IPS-18a (cell line): Measurements from ENCODE around the gene LRIG1.

Experiments
- H3K27ac ChIP-seq: one replicate; pipeline ENCODE4 v1.5.1; 2013; ENCODE audit warnings: low read length
- H3K27me3 ChIP-seq: one replicate; pipeline ENCODE4 v1.6.1; 2013; ENCODE audit warnings: mild to moderate bottlenecking, low read length; ENCODE audit not compliant: control insufficient read depth, insufficient read depth
- H3K36me3 ChIP-seq: one replicate; pipeline ENCODE4 v1.6.1; 2013; ENCODE audit warnings: low read depth, low read length; ENCODE audit not compliant: control insufficient read depth
- H3K4me1 ChIP-seq: one replicate; pipeline ENCODE4 v1.6.1; 2013; ENCODE audit warnings: low read depth, low read length; ENCODE audit not compliant: control insufficient read depth
- H3K4me3 ChIP-seq: one replicate; pipeline ENCODE4 v1.5.1; 2013; ENCODE audit warnings: low read length
- H3K9ac ChIP-seq: one replicate; pipeline ENCODE4 v1.6.1; 2013; ENCODE audit warnings: mild to moderate bottlenecking, low read length, moderate library complexity
- H3K9me3 ChIP-seq: one replicate; pipeline ENCODE4 v1.6.1; 2013; ENCODE audit warnings: low read depth, low read length; ENCODE audit not compliant: control insufficient read depth

The LRIG1 gene

DNA sequence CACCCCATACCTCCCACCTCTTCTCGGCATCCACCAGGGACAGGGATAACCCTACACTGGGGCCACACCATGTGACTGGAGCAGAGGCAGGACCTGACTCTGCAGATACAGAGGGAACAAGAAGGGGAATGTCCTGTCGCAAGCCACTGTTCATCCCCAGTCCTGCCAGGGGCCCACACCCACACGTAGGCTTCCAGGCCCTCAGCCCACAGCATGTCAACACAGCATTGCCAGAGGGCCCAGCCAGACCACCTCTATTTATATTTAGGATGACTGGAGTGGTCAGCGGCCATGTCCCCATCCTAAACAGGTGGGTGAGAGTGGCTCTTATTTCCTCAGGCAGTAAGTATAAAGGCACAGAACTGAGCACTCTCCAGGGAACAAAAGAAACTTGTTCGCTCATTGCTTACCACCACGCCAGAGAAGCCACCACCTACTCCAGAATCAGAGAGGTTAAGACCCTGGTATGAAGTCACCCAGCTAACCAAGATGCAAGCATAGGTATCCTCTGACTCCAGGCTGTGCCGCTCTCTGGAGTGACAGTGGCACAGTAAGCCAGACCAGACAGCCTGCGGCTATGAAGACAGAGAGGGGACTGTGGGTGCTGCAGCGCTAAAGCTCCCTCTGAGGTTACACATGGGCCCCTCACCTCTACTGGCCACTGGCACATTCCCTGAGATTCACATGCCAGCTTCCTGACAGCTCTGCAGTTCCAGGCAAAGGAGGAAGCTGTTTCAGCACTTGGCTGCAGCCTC lies 67.9 kb downstream of the LRIG1 start:
- Histone ChIP-seq H3K9ac (no peak overlapping the region), H3K4me3 (no peak overlapping the region), H3K9me3 (no peaks in the 10 kb centered on the region), H3K4me1 (peaks cover 39% of the 10 kb centered on the region), H3K27ac (no peak overlapping the region), H3K36me3 (peaks cover 11% of the 10 kb centered on the region), H3K27me3 (no peaks in the 10 kb centered on the region)

DNA sequence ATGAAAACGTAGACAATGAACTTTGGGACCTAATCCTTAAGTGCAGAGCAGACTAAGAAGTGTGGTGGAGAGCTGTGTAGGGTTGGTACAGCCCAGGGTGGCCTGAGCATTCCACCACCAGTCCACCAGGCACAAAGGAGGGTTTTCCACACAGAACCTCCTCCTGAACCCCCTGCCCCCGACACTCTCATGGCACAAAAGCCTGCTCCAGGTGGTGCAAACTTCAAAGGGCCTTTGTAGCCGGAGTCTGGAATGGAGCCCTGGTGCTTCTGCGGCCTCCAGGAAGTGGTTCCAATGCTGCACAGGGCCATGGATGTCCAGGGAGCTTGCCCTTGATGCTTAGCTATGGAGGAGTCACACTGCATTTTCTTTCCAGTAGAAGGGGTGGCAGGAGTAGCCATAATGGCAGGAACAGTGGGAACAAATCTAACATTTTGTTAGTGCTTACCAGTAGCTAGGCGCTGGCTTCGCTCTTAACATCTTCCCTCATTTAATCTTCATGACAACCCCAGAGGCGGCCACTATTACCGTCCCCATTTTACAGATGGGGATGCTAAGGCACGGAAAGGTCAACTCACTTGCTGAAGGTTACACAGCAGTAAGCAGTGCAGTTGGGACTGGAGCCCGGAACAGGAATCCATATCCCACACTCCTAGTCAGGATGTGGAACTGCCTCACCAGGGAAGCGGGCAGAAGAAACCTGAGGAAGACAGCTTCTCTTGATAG lies 68.6 kb downstream of the LRIG1 start:
- no peak overlapping the region for H3K9ac ChIP-seq

DNA sequence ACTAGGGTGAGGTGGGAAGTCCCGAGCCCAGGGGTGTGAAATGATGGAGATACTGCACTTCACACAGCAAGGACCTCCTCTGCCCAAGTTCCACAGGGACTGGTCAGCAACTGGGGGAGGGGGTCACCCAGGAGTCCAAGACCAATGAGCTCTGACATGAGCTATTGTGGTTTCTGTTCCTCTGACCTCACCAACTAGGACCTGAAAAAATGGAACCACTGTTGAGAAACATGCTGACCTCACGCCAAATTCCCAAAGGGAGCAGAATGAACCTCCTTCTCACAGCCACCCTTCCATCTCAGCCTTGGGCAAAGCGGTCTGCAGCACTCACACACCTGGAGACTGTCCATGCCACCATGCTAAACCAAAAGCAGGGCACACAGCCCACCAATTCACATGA lies 69.3 kb downstream of the LRIG1 start:
- Histone ChIP-seq H3K4me1 (peaks cover 26% of the 10 kb centered on the region), H3K27ac (no peak overlapping the region), H3K36me3 (peaks cover 11% of the 10 kb centered on the region), H3K9me3 (no peaks in the 10 kb centered on the region), H3K4me3 (no peak overlapping the region), H3K9ac (no peak overlapping the region), H3K27me3 (no peaks in the 10 kb centered on the region)

More for the DNA sequence above, 68.6 kb downstream of the LRIG1 start:
- H3K27me3 ChIP-seq: no peaks in the 10 kb centered on the region
- no peaks in the 10 kb centered on the region for H3K9me3 ChIP-seq
- peaks cover 32% of the 10 kb centered on the region for H3K4me1 ChIP-seq
- no peak overlapping the region for H3K4me3 ChIP-seq
- peaks cover 11% of the 10 kb centered on the region for H3K36me3 ChIP-seq
- H3K27ac ChIP-seq: no peak overlapping the region

DNA sequence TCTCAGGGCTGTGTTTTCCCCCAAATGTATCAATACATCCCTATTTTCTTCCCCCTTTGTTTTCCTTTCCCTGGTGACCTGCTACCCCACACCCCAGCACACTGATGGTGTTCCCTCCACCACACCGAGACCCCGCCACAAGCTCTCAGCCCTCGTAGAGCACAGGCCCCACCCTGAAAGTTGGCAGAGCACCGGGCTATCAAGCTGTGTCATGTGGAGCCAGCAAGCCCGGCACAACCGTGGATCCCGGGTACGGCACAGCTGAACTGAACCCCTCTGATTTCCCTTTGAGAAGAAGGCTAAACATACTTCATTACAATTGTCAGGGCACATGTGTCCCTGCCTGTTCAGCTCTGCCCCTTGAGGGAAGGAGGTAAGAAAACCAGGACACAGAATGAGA lies 69.9 kb downstream of the LRIG1 start:
- Histone ChIP-seq H3K9ac (no peak overlapping the region), H3K9me3 (no peaks in the 10 kb centered on the region), H3K4me3 (no peak overlapping the region), H3K27ac (no peak overlapping the region), H3K36me3 (peaks cover 11% of the 10 kb centered on the region), H3K27me3 (no peaks in the 10 kb centered on the region), H3K4me1 (peaks cover 24% of the 10 kb centered on the region)

DNA sequence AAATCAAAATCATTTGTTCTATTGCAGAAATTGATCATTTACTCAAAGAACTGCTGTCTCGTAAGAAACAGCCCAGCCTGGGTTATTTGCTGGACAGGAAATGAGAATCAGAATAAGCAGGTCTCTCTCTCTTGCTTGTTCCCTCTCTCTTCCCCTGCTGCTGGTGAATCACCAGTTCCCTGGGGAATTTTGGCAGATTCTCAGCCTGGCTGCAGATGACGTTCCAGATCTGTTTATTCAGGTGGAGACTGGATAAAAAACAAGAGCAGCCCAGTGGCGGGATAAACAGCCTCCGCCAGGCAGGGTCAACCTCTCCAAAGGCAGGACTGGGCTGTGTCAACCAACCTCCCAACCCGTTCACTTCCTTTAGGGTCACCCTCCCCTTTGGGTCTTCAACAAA lies 72.1 kb downstream of the LRIG1 start:
- Histone ChIP-seq H3K4me3 (no peak overlapping the region), H3K4me1 (peaks cover 24% of the 10 kb centered on the region), H3K9ac (no peak overlapping the region), H3K27ac (no peak overlapping the region), H3K27me3 (no peaks in the 10 kb centered on the region), H3K36me3 (peaks cover 14% of the 10 kb centered on the region), H3K9me3 (no peaks in the 10 kb centered on the region)

DNA sequence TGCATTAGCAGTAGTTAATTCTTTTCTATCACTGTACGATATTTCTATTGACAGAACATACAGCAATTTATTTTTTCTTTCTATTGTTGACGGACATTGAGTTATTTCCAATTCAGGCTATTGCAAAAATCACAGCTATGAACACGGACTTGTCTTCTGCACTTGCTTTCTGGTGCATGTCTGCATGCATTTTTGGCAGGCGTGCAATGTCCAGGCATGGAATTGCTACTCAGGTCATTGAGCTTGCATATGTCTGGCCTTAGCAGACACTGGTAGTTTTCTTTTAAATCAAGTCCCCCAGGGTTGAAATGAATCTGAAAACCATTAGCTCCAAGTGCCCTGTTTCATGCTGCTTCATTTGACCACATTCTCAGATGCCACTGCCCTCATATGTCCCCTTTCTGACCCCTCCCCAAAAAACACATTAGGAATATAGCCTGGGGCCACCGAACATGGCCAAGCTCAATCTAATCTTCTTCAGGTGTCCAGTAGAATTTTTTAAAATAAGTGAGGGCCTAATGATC lies 72.8 kb downstream of the LRIG1 start:
- Histone ChIP-seq H3K4me1 (peaks cover 24% of the 10 kb centered on the region), H3K27me3 (no peaks in the 10 kb centered on the region), H3K9me3 (peaks cover 1% of the 10 kb centered on the region), H3K36me3 (peaks cover 14% of the 10 kb centered on the region), H3K4me3 (no peak overlapping the region), H3K27ac (no peak overlapping the region), H3K9ac (no peak overlapping the region)

DNA sequence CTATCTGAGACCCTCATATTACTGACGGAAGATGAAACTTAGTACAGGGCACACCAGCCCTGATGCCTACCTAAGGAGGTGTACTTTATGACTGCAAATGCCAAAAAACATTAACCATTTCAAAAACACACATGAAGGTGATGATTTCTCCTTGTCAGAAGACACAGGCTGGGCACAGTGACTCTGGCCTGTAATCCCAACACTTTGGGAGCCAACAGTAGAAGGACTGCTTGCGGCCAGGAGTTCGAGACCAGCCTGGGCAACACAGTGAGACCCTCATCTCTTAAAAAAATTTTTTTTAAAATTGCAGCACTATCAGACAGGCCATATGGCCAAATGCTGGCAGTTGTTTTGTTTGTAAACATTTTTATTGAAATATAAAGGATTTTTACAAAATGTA lies 73.5 kb downstream of the LRIG1 start:
- Histone ChIP-seq H3K36me3 (peaks cover 14% of the 10 kb centered on the region), H3K9ac (no peak overlapping the region), H3K9me3 (peaks cover 4% of the 10 kb centered on the region), H3K27me3 (no peaks in the 10 kb centered on the region), H3K27ac (no peak overlapping the region), H3K4me3 (no peak overlapping the region), H3K4me1 (peaks cover 24% of the 10 kb centered on the region)

DNA sequence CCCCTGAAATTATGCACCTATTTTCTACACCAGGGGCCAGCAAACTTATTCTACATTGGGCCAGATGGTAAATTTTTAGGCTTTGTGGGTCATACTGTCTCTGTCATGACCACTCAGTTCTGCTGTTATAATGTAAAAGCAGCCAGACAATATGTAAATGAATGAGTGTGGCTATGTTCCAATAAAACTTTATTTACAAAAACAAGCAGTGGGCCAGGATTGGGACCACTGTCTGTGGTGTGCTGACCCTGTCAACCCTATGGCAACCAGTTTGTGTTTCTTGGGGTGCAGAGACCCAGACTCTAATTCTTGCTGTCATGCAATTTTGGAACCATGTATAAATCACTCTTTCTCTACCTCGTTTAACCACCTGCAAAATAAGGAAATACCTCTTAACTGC lies 74.7 kb downstream of the LRIG1 start:
- Histone ChIP-seq H3K4me3 (no peak overlapping the region), H3K27ac (no peak overlapping the region), H3K27me3 (no peaks in the 10 kb centered on the region), H3K36me3 (peaks cover 8% of the 10 kb centered on the region), H3K9me3 (peaks cover 6% of the 10 kb centered on the region), H3K9ac (no peak overlapping the region), H3K4me1 (peaks cover 20% of the 10 kb centered on the region)

DNA sequence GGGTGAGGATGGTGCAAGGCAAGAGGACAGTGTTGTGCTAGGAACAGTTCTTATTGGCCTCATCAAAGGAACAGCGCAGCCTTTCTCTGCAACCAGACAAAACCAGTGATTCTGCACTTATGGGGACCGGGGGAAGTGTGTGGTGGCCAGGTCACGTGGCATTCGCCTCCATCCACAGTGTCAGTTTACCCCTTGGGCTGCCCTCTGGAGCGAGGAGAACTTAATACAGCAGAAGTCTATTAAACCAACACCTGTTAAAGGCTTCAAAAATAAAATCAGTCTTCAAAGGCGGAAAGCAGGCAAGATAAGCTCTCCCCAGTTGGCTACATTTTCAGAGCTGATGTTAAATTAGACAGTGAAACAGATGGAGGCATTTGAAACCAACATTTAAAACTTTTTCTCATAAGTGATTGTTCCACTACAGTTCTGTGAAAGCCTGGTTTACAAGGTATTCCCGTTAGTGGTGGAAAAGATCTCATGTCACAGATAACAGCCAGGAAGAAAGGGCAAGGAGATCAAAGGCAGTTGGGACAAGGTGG lies 75.2 kb downstream of the LRIG1 start:
- Histone ChIP-seq H3K4me1 (peaks cover 20% of the 10 kb centered on the region), H3K9me3 (peaks cover 6% of the 10 kb centered on the region), H3K4me3 (no peak overlapping the region), H3K27ac (no peak overlapping the region), H3K36me3 (peaks cover 7% of the 10 kb centered on the region), H3K9ac (no peak overlapping the region), H3K27me3 (no peaks in the 10 kb centered on the region)

DNA sequence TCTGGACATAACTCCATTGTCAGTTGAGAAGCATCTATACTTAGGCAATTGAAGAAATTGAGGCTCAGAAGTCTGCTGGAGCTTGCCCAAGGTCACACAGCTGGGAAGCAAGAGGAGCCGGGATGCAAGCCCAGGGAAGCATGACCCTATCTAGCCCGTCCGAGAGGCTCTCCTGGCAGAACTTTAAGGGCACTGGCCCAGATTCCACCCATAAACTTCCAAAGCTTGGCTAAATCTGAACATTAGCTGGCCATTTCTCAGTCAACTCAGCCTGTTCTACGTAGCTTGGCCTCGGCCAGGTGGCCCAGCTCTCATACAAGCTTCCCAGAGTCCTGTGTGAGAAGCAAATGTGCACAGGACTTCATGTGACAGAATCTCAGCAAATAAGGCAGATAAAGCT lies 75.8 kb downstream of the LRIG1 start:
- Histone ChIP-seq H3K9ac (no peak overlapping the region), H3K36me3 (peaks cover 13% of the 10 kb centered on the region), H3K4me3 (no peak overlapping the region), H3K9me3 (peaks cover 6% of the 10 kb centered on the region), H3K27me3 (no peaks in the 10 kb centered on the region), H3K4me1 (peaks cover 14% of the 10 kb centered on the region), H3K27ac (no peak overlapping the region)

DNA sequence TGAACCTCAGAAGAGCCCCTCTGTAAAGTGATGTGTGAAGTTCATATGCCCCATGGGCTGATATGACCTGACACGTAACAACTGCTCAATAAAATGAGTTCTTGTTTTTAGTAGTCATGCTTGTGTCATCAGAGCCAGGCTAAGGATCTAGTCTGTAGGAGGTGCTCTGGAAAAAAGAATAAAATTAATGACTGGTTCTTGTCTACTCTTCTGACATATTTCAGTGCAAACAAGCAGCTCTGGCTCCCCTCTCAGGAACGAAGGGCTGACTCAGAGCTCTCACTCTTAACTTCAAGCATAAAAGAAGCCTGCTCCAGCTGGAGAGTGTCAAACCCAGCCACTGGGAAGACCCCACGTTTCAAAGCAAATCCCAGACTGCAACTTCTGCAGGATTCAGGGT lies 77.0 kb downstream of the LRIG1 start:
- H3K36me3 ChIP-seq: peaks cover 13% of the 10 kb centered on the region
- no peak overlapping the region for H3K4me3 ChIP-seq
- no peak overlapping the region for H3K27ac ChIP-seq
- peaks cover 2% of the 10 kb centered on the region for H3K4me1 ChIP-seq
- peaks cover 6% of the 10 kb centered on the region for H3K9me3 ChIP-seq
- H3K27me3 ChIP-seq: no peaks in the 10 kb centered on the region
- H3K9ac ChIP-seq: no peak overlapping the region
